Fibroblast of lung (primary cell): ENCODE measurements around the gene ING4. TPM values are rescaled to one million over a fixed set of nuclear protein-coding genes. Genes with fewer than 3 reads are reported as not detected.
A peak's percentile ranks its signal among the peaks of the same experiment; 100 is the strongest.

Source experiments
- DNase-seq, 2 donors: peaks; one replicate each; pipeline versions ENCODE4 v3.0.0 to v3.0.0-alpha.2; 2010; ENCODE audit warnings: low read depth in 2 of 2
- H2AFZ ChIP-seq: 2 replicates; pipeline ENCODE4 v1.5.1; 2012; ENCODE audit warnings: low read length, control low read depth, inconsistent platforms
- H3K27ac ChIP-seq: 2 replicates; pipeline ENCODE4 v1.5.1; 2011; ENCODE audit warnings: low read length, control low read depth; ENCODE audit not compliant: insufficient read depth
- H3K27me3 ChIP-seq: 2 replicates; pipeline ENCODE4 v1.5.1; 2011; ENCODE audit warnings: mild to moderate bottlenecking, low read length; ENCODE audit not compliant: control insufficient read depth, insufficient read depth
- H3K36me3 ChIP-seq: 2 replicates; pipeline ENCODE4 v1.5.1; 2011; ENCODE audit warnings: low read length; ENCODE audit not compliant: control insufficient read depth, insufficient read depth
- H3K4me1 ChIP-seq: 2 replicates; pipeline ENCODE4 v1.5.1; 2011; ENCODE audit warnings: low read length; ENCODE audit not compliant: control insufficient read depth, insufficient read depth; ENCODE audit errors: extremely low read depth
- H3K4me2 ChIP-seq: 2 replicates; pipeline ENCODE4 v1.5.1; 2011; ENCODE audit warnings: low read length, control low read depth; ENCODE audit not compliant: insufficient read depth; ENCODE audit errors: extremely low read depth
- H3K4me3 ChIP-seq, 4 experiments: fragments of 200-600 bp in 1 of 4; sonication (generic) in 1 of 4; replicated peaks in 1 of 4; 2 replicates each; pipeline ENCODE4 v1.5.1; 2011 to 2016; ENCODE audit warnings: low read length in 4 of 4, low read depth in 3 of 4, mild to moderate bottlenecking in 3 of 4, control low read depth in 2 of 4, inconsistent platforms in 1 of 4, mixed read lengths in 1 of 4; ENCODE audit not compliant: insufficient read depth in 1 of 4; ENCODE audit errors: control extremely low read depth in 1 of 4
- H3K79me2 ChIP-seq: 2 replicates; pipeline ENCODE4 v1.5.1; 2012; ENCODE audit warnings: mild to moderate bottlenecking, low read length, inconsistent platforms; ENCODE audit not compliant: control insufficient read depth, insufficient read depth
- H3K9ac ChIP-seq: 2 replicates; pipeline ENCODE4 v1.5.1; 2011; ENCODE audit warnings: mild to moderate bottlenecking, low read length, control low read depth; ENCODE audit not compliant: insufficient read depth
- H3K9me3 ChIP-seq: 2 replicates; pipeline ENCODE4 v1.5.1; 2012; ENCODE audit warnings: low read depth, low read length; ENCODE audit not compliant: control insufficient read depth, insufficient read depth
- H4K20me1 ChIP-seq: 2 replicates; pipeline ENCODE4 v1.5.1; 2011; ENCODE audit warnings: low read length; ENCODE audit not compliant: control insufficient read depth, insufficient read depth; ENCODE audit errors: extremely low read depth
- EZH2 ChIP-seq: IDR thresholded peaks from 2 replicates; pipeline ENCODE4 v1.5.1; 2012; ENCODE audit warnings: low read length, control low read depth, mild to moderate bottlenecking; ENCODE audit errors: missing control alignments
- polyA plus RNA-seq, 2 donors: library from polyadenylated mRNA; depleted of rRNA in 1 of 2; stranded (reverse) in 1 of 2; unstranded in 1 of 2; fragments of >200 nt; gene quantifications; 2 replicates each; pipeline ENCODE4 v1.2.1, GENCODE V29; 2011 to 2012; ENCODE audit warnings: missing spikeins in 1 of 2
- total RNA-seq: library from RNA; depleted of rRNA; stranded (reverse); fragments of >200 nt; gene quantifications from 2 replicates; pipeline ENCODE4 v1.2.1, GENCODE V29; 2014
- TF ChIP-seq, protein P1 (sequence below), 2 donors: IDR thresholded peaks in 1 of 2; conservative IDR thresholded peaks in 1 of 2; 1 replicate in 1 of 2; 2 replicates in 1 of 2; pipeline ENCODE4 v1.5.1; 2011 to 2012; ENCODE audit warnings: low read length in 2 of 2, control low read depth in 1 of 2, inconsistent platforms in 1 of 2, low read depth in 1 of 2, mild to moderate bottlenecking in 1 of 2

ING4 gene
- total and polyA plus RNA-seq, 2 donors (not counting 1 experiment from before 2014, with no cell fraction given), result 36.0 to 47.1 TPM

GRCh38 chr12:6632026-6632983 lies 30.6 kb downstream of the ING4 start:
- H3K9ac ChIP-seq, result no peak overlapping the region
- H3K27ac ChIP-seq, result no peak overlapping the region
- H2AFZ ChIP-seq, result peak overlapping the region; percentile 35
- no peak overlapping the region for H3K4me3 ChIP-seq
- H3K27me3 ChIP-seq, result no peaks in the 10 kb centered on the region
- no peak overlapping the region for H3K4me2 ChIP-seq
- no peaks in the 10 kb centered on the region for H4K20me1 ChIP-seq
- TF ChIP-seq EZH2, result no peak
- TF ChIP-seq, protein P1, sequence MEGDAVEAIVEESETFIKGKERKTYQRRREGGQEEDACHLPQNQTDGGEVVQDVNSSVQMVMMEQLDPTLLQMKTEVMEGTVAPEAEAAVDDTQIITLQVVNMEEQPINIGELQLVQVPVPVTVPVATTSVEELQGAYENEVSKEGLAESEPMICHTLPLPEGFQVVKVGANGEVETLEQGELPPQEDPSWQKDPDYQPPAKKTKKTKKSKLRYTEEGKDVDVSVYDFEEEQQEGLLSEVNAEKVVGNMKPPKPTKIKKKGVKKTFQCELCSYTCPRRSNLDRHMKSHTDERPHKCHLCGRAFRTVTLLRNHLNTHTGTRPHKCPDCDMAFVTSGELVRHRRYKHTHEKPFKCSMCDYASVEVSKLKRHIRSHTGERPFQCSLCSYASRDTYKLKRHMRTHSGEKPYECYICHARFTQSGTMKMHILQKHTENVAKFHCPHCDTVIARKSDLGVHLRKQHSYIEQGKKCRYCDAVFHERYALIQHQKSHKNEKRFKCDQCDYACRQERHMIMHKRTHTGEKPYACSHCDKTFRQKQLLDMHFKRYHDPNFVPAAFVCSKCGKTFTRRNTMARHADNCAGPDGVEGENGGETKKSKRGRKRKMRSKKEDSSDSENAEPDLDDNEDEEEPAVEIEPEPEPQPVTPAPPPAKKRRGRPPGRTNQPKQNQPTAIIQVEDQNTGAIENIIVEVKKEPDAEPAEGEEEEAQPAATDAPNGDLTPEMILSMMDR (conservative IDR thresholded peaks at IDR 0.05 in 1 of 2, IDR thresholded peaks at IDR 0.05 in 1 of 2; ENCODE audit: low read depth in 1 of 2, low read length in 2 of 2), result no peak
- no peaks in the 10 kb centered on the region for H3K4me1 ChIP-seq
- H3K36me3 ChIP-seq, result no peaks in the 10 kb centered on the region
- no peaks in the 10 kb centered on the region for H3K9me3 ChIP-seq
- H3K79me2 ChIP-seq, result no peaks in the 10 kb centered on the region
- no peak for DNase-seq

- Histone ChIP-seq H3K27ac (no peak overlapping the region), H2AFZ (no peak overlapping the region), H3K4me1 (no peaks in the 10 kb centered on the region), H3K79me2 (no peaks in the 10 kb centered on the region), H3K36me3 (no peaks in the 10 kb centered on the region), H4K20me1 (no peaks in the 10 kb centered on the region), H3K4me2 (no peak overlapping the region), H3K9ac (no peak overlapping the region), H3K27me3 (no peaks in the 10 kb centered on the region), H3K9me3 (no peaks in the 10 kb centered on the region), H3K4me3 (no peak overlapping the region)
- no peak for DNase-seq
- TF ChIP-seq EZH2, result no peak
- TF ChIP-seq, protein P1 (conservative IDR thresholded peaks at IDR 0.05 in 1 of 2, IDR thresholded peaks at IDR 0.05 in 1 of 2; ENCODE audit: low read depth in 1 of 2, low read length in 2 of 2), result no peak
These were observed 31.4 kb downstream of the ING4 start for GRCh38 chr12:6631549-6631961.

GRCh38 chr12:6630736-6631135 lies 32.2 kb downstream of the ING4 start:
- no peaks in the 10 kb centered on the region for H3K36me3 ChIP-seq
- H2AFZ ChIP-seq, result no peak overlapping the region
- no peak overlapping the region for H3K4me2 ChIP-seq
- TF ChIP-seq, protein P1 (conservative IDR thresholded peaks at IDR 0.05 in 1 of 2, IDR thresholded peaks at IDR 0.05 in 1 of 2; ENCODE audit: low read depth in 1 of 2, low read length in 2 of 2), result no peak
- TF ChIP-seq EZH2, result no peak
- H3K79me2 ChIP-seq, result no peaks in the 10 kb centered on the region
- H3K27ac ChIP-seq, result no peak overlapping the region
- H3K9me3 ChIP-seq, result no peaks in the 10 kb centered on the region
- no peak for DNase-seq
- H3K27me3 ChIP-seq, result no peaks in the 10 kb centered on the region
- no peak overlapping the region for H3K9ac ChIP-seq
- H4K20me1 ChIP-seq, result no peaks in the 10 kb centered on the region
- H3K4me3 ChIP-seq, result no peak overlapping the region
- H3K4me1 ChIP-seq, result no peaks in the 10 kb centered on the region
